ENCODE measurements around the gene CFAP77.

DNA sequence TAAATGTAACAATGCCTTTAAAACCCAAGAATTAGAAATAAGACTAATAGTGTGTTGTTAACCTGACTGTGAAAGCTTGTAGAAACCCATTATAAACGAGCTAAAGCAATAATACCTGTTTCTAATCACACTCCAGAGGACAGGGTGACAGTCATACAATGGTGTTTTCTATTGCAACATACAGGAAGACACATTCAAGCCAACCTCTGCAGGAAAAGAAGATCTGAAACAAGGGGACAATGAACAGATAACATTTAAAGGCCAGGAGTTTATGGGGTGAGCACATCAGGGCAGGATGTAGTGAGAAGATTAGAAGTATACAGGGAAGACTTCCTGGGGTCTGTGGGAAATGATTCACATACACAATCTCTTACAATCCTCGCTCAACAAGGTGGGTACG is 186.2 kb downstream of the CFAP77 start:
- TF ChIP-seq CTCF (IDR thresholded peaks at IDR 0.05) (no peak), POLR2A (IDR thresholded peaks at IDR 0.05) (no peak), POLR2AphosphoS5 (IDR thresholded peaks at IDR 0.05) (no peak)

Data from breast epithelium (tissue), 3 donors.